HEK293T (cell line): ENCODE measurements around the gene XRCC1.

ENCODE experiments used
- ARNT ChIP-seq: fragments of 450-650 bp; IDR thresholded peaks from 2 replicates; pipeline ENCODE4 v1.6.1; 2017; ENCODE audit warnings: mild to moderate bottlenecking
- FOXK2 ChIP-seq: fragments of 450-650 bp; IDR thresholded peaks from 2 replicates; pipeline ENCODE4 v1.6.1; 2016; ENCODE audit warnings: mild to moderate bottlenecking
- SP1 ChIP-seq: fragments of 450-650 bp; IDR thresholded peaks from 2 replicates; pipeline ENCODE4 v1.6.1; 2017
- SUZ12 ChIP-seq: fragments of 450-650 bp; IDR thresholded peaks from 2 replicates; pipeline ENCODE4 v1.6.1; 2016; ENCODE audit warnings: mild to moderate bottlenecking
- TF ChIP-seq, protein P1 (sequence below): fragments of 450-650 bp; IDR thresholded peaks from 2 replicates; pipeline ENCODE4 v1.6.1; 2016

- TF ChIP-seq FOXK2 (no peak), ARNT (no peak), SP1 (no peak), SUZ12 (no peak)
- TF ChIP-seq, protein P1, sequence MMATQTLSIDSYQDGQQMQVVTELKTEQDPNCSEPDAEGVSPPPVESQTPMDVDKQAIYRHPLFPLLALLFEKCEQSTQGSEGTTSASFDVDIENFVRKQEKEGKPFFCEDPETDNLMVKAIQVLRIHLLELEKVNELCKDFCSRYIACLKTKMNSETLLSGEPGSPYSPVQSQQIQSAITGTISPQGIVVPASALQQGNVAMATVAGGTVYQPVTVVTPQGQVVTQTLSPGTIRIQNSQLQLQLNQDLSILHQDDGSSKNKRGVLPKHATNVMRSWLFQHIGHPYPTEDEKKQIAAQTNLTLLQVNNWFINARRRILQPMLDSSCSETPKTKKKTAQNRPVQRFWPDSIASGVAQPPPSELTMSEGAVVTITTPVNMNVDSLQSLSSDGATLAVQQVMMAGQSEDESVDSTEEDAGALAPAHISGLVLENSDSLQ, result peak; percentile 55
These were observed 20.9 kb upstream of the XRCC1 start, which contains the start of the genes IRGQ and ZNF576 for GRCh38 chr19:43595999-43596841.
